Fibroblast of lung (primary cell): ENCODE measurements around the gene ANKS1A.

Experiments
- CTCF ChIP-seq, 2 donors: IDR thresholded peaks in 1 of 2; conservative IDR thresholded peaks in 1 of 2; 1 replicate in 1 of 2; 2 replicates in 1 of 2; pipeline ENCODE4 v1.5.1; 2011 to 2012; ENCODE audit warnings: low read length in 2 of 2, control low read depth in 1 of 2, inconsistent platforms in 1 of 2, low read depth in 1 of 2, mild to moderate bottlenecking in 1 of 2
- EZH2 ChIP-seq: IDR thresholded peaks from 2 replicates; pipeline ENCODE4 v1.5.1; 2012; ENCODE audit warnings: low read length, control low read depth, mild to moderate bottlenecking; ENCODE audit errors: missing control alignments

- TF ChIP-seq CTCF (conservative IDR thresholded peaks at IDR 0.05 in 1 of 2, IDR thresholded peaks at IDR 0.05 in 1 of 2; ENCODE audit: low read depth in 1 of 2, low read length in 2 of 2) (no peak), EZH2 (no peak)
Measured at GRCh38 chr6:34890533-34890925, 1.5 kb downstream of the ANKS1A start.
